ENCODE data around the gene KLHL20. TPM values are rescaled to one million over a fixed set of nuclear protein-coding genes. Genes with fewer than 3 reads are reported as not detected.
"Not testable (repeated sequence)": the region's sequence is repeated elsewhere in the genome, so short reads cannot be mapped to it uniquely, and the experiment has no call there.

KLHL20 gene
- total RNA-seq, 1 donor from 2014 or later: 23.4 TPM

GRCh38 chr1:173749137-173749536 is 34.4 kb downstream of the KLHL20 start:
- intact Hi-C loops (cut with micrococcal nuclease): no loop called here

DNA sequence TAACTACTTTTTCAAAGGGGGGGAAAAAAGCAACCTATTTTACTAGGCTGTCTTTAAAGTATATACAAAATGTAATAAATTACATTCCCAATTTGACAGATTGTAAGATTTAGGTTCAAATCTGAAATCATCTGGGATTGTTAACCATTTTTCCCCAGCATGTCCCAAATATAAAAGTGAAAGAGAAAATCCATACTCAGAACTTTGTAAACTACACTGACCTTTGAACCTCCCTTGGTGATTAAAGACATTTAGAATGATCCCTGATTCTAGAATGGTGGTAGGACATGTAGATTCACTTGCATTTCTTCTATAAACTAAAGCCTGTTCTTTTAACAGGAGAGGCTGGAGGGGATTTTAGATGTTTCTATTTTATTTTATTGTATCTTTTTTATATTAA is 39.0 kb downstream of the KLHL20 start:
- intact Hi-C loops (cut with micrococcal nuclease): no loop called here

DNA sequence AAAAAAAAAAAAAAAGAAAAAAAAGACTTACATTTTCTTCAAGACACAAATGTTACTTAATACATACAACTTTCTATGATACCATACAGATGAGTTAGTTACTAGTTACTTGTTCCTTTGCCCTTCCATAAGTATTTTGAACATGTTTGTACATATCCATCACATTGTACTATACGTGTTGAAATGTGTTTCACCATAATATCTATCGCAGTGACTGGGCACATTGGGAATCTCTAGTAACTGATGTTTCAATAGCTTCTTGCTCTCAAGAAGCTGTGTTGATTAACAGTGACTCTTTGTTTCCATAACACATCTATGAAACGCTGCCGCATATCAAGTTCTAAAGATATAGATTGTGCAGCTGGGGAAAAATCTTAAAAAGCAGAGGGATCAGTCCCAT is 42.9 kb downstream of the KLHL20 start:
- intact Hi-C loops (cut with micrococcal nuclease): no loop called here

- intact Hi-C loops (cut with micrococcal nuclease): no loop called here
Measured at GRCh38 chr1:173758110-173758509, 43.3 kb downstream of the KLHL20 start.

DNA sequence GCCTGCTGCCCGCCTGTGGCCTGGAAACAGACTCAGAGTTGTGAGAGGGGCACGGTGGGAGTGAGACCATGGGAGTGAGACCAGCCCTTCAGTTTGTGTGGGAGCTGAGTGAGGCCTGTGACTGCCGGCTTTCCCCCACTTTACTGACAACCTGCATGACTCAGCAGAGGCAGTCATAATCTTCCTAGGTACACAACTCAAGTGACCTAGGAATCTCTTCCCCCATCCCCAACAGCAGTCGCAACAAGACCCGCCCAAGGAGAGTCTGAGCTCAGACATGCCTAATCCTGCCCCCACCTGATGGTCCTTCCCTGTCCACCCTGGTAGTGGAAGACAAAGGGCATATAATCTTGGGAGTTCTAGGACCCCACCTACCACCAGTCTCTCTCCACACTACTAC is 44.2 kb downstream of the KLHL20 start:
- intact Hi-C loops (cut with micrococcal nuclease): no loop called here

- intact Hi-C loops (cut with micrococcal nuclease): not testable (repeated sequence)
Measured at GRCh38 chr1:173764331-173764730, 49.5 kb downstream of the KLHL20 start.

- intact Hi-C loops (cut with micrococcal nuclease): no loop called here
Measured at GRCh38 chr1:173768206-173768605, 53.4 kb downstream of the KLHL20 start.

- intact Hi-C loops (cut with micrococcal nuclease): no loop called here
Measured at GRCh38 chr1:173768827-173769226, 54.0 kb downstream of the KLHL20 start.

DNA sequence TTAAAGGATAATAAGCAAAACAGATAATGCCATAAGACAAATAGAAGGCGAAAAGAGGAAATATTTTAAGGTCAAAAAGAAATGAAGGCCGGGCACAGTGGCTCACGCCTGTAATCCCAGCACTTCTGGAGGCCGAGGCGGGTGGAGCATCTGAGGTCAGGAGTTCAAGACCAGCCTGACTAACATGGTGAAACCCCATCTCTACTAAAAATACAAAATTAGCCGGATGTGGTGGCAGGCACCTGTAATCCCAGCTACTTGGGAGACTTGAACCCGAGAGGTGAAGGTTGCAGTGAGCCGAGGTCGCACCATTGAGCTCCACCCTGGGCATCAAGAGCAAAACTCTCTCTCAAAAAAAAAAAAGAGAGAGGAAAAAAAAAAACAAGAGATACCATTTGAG is 55.5 kb downstream of the KLHL20 start:
- intact Hi-C loops (cut with micrococcal nuclease): not testable (repeated sequence)

DNA sequence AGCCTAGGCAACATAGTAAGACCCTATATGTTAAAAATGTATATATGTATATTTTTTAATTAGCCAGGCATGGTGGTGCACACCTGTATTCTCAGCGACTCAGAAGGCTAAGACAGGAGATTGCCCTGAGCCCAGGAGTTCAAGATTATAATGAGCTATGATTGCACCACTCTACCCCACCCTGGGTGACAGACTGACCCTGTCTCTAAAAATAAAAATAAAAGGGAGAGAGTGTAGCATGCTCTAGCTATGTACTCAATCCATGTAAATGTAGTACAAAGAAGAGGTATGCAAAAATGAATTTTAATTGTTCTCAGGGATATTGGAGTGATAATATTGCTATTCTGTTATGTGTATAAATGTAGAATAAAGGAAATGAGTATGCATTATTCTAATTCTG is 56.8 kb downstream of the KLHL20 start:
- intact Hi-C loops (cut with micrococcal nuclease): no loop called here

- intact Hi-C loops (cut with micrococcal nuclease): no loop called here
Measured at GRCh38 chr1:173775578-173776226, 60.9 kb downstream of the KLHL20 start.

DNA sequence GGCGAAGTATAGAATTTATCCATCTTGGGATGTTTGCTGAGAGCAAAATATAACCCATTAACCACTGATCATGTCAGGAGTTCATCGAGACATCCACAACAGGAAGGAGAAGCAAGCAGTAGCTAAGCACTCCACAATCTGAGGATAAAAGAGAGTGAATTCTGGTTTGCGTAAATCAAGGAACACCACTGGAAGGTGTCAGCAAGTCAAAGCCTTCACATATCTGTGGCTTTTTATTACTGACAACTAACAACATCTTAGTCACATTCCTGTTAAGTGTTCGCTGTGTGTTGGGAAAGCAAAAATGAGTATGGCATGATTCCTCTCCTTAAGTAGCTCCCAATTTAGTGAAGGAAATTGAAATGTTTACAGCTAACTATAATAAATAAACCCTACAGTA is 65.2 kb downstream of the KLHL20 start:
- intact Hi-C loops (cut with micrococcal nuclease): no loop called here

- intact Hi-C loops (cut with micrococcal nuclease): no loop called here
Measured at GRCh38 chr1:173784997-173785396, 70.2 kb downstream of the KLHL20 start.

DNA sequence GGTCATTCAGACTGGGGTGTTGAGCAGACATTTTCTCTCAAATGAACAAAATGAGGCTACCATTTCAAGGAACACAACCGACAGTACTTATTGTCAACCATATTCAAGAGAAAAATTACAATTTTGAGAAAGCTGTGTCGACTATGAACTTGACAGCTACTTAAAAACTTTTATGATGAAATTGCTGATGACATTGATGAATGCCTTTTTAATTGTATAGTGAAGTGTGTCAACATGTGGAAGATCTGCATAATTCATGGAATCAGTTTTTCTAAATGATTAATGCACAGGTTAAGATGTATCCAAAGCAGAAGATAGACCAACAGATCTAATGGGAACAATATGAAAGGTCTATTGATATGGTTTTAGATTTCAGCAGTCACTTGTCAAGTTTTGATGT is 75.1 kb downstream of the KLHL20 start:
- intact Hi-C loops (cut with micrococcal nuclease): no loop called here

GRCh38 chr1:173798078-173798477 is 83.3 kb downstream of the KLHL20 start:
- intact Hi-C loops (cut with micrococcal nuclease): no loop called here

DNA sequence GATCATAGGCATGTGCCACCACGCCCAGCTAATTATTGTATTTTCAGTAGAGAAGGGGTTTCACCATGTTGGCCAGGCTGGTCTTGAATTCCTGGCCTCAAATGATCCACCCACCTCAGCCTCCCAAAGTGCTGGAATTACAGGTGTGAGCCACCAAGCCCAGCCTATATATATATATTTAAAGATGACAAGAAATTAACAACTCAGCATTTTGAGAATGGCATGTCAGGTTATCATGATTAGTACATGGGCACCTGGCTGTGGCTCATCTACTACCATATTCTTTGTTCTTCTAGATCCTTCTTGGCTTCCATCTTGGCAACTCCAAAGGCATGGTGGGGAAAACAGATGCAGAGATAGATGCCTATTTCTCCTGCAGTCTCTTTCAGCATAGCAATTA is 85.2 kb downstream of the KLHL20 start:
- intact Hi-C loops (cut with micrococcal nuclease): not testable (repeated sequence)

- intact Hi-C loops (cut with micrococcal nuclease): no loop called here
Measured at GRCh38 chr1:173802961-173803360, 88.2 kb downstream of the KLHL20 start.

DNA sequence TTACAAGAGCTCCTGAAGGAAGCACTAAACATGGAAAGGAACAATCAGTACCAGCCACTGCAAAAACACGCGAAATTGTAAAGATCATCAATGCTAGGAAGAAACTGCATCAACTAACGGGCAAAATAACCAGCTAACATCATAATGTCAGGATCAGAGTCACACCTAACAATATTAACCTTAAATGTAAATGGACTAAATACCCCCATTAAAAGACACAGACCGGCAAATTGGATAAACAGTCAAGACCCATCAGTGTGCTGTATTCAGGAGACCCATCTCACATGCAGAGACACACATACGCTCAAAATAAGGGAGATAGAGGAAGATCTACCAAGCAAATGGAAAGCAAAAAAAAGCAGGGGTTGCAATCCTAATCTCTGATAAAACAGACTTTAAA is 98.9 kb downstream of the KLHL20 start:
- intact Hi-C loops (cut with micrococcal nuclease): not testable (repeated sequence)

DNA sequence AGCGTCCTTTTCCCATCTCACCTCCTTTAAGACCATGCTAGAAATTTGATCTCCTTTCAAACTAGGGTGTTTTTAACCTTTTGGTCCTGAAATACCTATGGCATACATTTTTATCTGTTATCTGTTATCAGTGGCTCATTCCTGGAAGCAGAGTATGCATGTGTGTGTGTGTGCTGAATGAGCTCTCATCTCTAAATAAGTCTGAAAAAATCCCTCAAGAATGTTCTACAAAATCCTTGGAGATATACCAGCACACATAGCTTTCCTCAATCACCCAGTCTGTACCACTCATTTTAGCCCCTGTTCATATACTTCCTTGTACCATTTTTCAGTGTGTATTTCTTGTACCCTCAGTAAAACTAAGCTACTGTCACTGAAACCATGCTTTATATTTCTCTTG is 103.7 kb downstream of the KLHL20 start:
- intact Hi-C loops (cut with micrococcal nuclease): no loop called here

- intact Hi-C loops (cut with micrococcal nuclease): loop anchor here (10.0 kb wide), 4 partner anchors 617 to 1377 kb away; partner anchors contain the start of genes PIGC and TNFSF4
Measured at GRCh38 chr1:173821680-173822079, 106.9 kb downstream of the KLHL20 start.

GRCh38 chr1:173823781-173824314 is 109.1 kb downstream of the KLHL20 start:
- intact Hi-C loops (cut with micrococcal nuclease): loop anchor here (1.0 to 10.0 kb wide), 16 partner anchors 44 to 1379 kb away; partner anchors contain the start of genes CACYBP, MRPS14, PIGC and RABGAP1L

GRCh38 chr1:173824315-173825081 is 109.7 kb downstream of the KLHL20 start, which contains the start of the genes CENPL and DARS2:
Gene CENPL, minus strand, starts transcription at chr1:173824883. Its CDS starts 13,584 bp downstream, at chr1:173811299.
Gene DARS2, plus strand, starts transcription at chr1:173824673. Its CDS starts 557 bp downstream, at chr1:173825230.
- intact Hi-C loops (cut with micrococcal nuclease): loop anchor here (1.0 to 10.0 kb wide), 16 partner anchors 44 to 1380 kb away; partner anchors contain the start of genes CACYBP, MRPS14, PIGC and RABGAP1L
